Choroid plexus epithelial cell (primary cell): ENCODE measurements around the gene MRPL37.

Source experiments
- DNase-seq: peaks from one replicate; pipeline ENCODE4 v3.0.0-alpha.2; 2010; ENCODE audit warnings: low read depth
- H3K4me3 ChIP-seq: 2 replicates; pipeline ENCODE4 v1.5.1; 2011; ENCODE audit warnings: low read depth, mild to moderate bottlenecking, control low read depth, low read length, moderate library complexity
- TF ChIP-seq, protein P1 (sequence below): conservative IDR thresholded peaks from 2 replicates; pipeline ENCODE4 v1.5.1; 2011; ENCODE audit warnings: low read depth, mild to moderate bottlenecking, control low read depth, inconsistent platforms, low read length, moderate library complexity

MRPL37 gene

DNA sequence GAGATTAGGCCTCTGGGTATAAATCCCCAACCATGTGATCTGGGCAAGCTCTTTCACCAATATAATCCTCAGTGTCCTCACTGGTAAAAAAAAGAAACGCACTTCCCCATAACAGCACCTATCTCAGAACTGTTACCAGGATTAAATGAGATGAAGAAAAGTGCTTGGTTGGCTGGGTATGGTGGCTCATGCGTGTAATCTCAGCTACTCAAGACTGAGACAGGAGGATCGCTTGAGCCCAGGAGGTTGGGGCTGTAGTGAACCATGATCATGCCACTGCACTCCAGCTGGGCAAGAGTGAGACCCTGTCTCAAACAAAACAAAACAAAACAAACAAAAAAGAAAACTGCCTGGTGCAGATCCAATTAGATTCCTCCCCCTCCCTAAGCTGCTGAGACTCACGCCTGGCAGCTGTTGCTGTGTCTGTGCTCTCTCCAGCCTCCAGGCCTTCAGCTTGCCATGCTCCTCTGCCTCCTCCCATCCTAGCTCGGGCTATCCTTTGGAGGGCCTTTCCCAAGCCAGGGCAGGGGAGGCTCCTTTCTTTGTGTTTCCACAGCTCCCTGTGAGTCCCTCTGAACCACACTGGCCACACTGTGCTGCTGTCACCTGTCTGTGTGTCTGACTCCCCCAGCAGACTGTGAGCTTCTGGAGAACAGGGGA, 19.1 kb upstream of the MRPL37 start:
- H3K4me3 ChIP-seq = no peak overlapping the region
- TF ChIP-seq, protein P1, sequence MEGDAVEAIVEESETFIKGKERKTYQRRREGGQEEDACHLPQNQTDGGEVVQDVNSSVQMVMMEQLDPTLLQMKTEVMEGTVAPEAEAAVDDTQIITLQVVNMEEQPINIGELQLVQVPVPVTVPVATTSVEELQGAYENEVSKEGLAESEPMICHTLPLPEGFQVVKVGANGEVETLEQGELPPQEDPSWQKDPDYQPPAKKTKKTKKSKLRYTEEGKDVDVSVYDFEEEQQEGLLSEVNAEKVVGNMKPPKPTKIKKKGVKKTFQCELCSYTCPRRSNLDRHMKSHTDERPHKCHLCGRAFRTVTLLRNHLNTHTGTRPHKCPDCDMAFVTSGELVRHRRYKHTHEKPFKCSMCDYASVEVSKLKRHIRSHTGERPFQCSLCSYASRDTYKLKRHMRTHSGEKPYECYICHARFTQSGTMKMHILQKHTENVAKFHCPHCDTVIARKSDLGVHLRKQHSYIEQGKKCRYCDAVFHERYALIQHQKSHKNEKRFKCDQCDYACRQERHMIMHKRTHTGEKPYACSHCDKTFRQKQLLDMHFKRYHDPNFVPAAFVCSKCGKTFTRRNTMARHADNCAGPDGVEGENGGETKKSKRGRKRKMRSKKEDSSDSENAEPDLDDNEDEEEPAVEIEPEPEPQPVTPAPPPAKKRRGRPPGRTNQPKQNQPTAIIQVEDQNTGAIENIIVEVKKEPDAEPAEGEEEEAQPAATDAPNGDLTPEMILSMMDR = no peak
- no peak for DNase-seq

DNA sequence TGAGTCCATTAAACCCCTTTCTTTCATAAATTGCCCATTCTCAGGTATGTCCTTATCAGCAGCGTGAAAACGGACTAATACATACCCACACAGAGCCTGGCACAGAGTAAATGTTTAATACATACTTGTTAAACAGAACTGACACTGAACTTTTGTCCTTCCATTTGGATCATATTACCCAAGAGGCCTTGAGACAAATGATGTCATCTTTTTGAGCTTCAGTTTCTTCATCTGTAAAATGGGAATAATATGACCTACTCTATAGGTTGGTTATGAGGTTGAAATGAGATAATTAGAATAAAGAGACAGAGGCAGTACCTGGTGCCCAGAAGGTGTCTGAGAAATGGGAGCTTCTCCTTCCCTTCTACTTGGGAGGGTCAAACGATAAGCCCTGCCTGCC, 13.9 kb upstream of the MRPL37 start:
- TF ChIP-seq, protein P1 = no peak
- DNase-seq = no peak
- no peak overlapping the region for H3K4me3 ChIP-seq

DNA sequence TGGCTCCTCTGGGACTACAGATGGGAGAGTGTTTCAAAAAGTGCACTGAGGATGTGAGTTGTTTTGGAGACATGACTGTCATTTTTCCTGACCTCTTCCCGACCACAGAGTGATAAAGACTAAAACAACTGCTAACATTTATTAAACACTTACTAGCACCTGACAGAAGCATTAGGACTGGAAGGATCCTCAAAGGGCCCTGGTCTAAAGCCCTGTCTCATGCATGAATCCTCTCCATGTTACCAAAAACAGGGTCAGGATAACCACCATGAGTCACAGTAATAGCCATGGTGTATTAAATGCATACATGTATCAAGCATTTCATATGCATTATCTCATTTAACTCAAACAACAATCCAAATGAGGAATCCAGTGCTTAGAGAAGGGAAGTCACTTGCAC, 11.7 kb upstream of the MRPL37 start:
- TF ChIP-seq, protein P1 = no peak
- H3K4me3 ChIP-seq = no peak overlapping the region
- DNase-seq = no peak

DNA sequence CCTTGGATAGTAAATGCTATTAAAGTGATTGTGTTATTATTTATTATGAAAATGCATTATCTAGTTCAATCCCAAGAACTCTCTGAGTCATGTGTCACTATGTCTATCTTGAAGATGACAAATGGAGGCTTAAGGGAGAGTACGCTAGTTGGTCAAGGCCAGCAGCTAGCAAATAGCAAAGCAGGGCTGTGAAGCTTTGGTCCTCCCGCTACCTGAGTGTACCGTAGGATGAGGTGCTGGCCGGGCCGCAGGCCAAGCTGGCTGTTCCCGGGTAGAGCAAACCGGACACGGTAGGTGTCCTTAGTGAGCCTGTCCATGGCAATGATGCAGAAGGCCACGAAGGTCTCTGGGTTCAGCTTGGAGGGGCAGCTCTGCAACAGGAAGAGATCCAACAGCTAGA, 9.4 kb upstream of the MRPL37 start:
- TF ChIP-seq, protein P1 = no peak
- no peak for DNase-seq
- H3K4me3 ChIP-seq = no peak overlapping the region

DNA sequence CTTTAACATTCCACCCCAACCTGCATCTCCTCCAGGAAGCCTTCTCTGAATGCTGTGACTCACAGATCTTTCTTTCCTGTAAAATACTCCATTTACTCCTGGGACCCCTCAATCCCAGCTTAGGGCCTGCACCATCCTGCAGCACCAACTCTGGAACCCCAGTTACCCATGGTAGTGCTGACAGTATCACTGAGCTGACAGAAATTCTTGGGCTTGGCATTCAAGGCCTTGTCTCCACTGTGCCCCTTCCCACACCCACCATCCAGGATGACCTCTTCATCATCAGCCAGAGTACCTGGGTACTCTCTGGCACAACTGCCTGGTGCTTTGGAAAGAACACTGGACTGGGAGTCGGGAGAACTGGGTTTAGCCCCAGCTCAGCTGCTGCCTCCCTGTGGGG, 8.4 kb upstream of the MRPL37 start:
- H3K4me3 ChIP-seq = no peak overlapping the region
- no peak for DNase-seq
- TF ChIP-seq, protein P1 = no peak

DNA sequence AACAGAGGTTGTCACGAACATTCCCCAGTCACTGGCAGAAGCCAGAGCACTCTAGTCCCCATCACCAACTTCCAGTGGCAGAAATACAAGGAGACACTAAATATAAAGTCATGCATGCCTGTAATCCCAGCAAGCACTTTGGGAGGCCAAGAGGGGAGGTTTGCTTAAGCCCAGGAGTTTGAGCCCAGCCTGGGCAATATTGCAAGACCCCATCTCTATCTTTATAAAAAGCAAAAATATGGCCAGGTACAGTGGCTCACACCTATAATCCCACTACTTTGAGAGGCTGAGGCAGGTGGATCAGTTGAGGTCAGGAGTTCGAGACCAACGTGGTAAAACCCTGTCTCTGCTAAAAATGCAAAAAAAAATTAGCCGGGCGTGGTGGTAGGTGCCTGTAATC, 6.5 kb upstream of the MRPL37 start:
- DNase-seq = no peak
- no peak overlapping the region for H3K4me3 ChIP-seq
- TF ChIP-seq, protein P1 = no peak

DNA sequence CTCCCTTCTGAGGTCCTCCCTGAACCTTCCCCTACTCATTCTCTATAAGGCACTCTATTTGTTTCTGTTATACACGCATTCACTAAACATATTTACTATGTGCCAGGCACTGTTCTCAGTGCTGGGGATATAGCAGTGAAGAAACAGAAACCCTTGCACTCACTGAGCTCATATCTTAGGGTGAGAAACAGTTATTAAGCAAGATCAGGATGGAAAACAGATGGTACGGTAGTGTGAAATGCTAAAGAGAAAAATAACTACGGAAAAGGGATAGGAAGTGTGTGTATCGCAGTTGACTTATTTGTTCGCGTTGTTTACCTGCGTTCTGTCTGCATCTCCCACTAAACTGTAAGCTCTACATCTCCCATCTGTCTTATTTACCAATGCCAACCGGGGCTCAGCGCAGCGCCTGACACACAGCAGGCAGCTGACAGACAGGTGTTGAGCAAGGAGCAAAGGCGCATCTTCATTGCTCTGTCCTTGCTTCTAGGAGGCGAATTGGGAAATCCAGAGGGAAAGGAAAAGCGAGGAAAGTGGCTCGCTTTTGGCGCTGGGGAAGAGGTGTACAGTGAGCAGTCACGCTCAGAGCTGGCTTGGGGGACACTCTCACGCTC, 709 bp upstream of the MRPL37 start:
- DNase-seq = no peak
- peak overlapping the region; percentile 98 for H3K4me3 ChIP-seq
- TF ChIP-seq, protein P1 = no peak
